SH-SY5Y (cell line): ENCODE results near the gene KIAA1328.

ENCODE experiments used
- GATA2 ChIP-seq: IDR thresholded peaks from 2 replicates; pipeline ENCODE4 v1.6.1; 2011; ENCODE audit warnings: mild to moderate bottlenecking, low read depth, low read length
- GATA3 ChIP-seq: IDR thresholded peaks from 2 replicates; pipeline ENCODE4 v1.6.1; 2011; ENCODE audit warnings: low read depth, mild to moderate bottlenecking, low read length, moderate library complexity

Gene KIAA1328

GRCh38 chr18:36813101-36813775 lies 15.7 kb upstream of the KIAA1328 start:
- no peak for TF ChIP-seq GATA3
- TF ChIP-seq GATA2: no peak

DNA sequence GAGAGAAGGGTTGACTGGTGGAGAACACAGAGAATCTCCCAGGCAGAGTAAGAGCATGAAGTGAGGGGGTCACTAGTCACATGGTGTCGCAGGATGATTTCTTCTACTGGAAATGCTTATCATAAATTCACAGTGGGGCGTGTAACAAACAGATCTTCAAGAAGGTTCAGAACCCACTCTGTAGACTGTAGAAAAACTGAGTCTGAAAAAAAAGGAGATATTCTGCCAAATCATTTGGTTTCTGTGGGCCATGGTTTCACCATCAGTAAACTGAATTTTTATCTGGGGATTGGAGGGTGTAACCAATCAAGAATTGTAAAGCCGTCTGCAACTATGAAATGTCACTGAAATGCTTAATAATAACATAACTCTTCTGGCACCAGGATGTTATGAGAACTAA lies 15.1 kb upstream of the KIAA1328 start:
- TF ChIP-seq GATA3: no peak
- TF ChIP-seq GATA2: no peak

- no peak for TF ChIP-seq GATA2
These were observed 13.9 kb upstream of the KIAA1328 start for GRCh38 chr18:36814994-36815393.

GRCh38 chr18:36817039-36817438 lies 11.9 kb upstream of the KIAA1328 start:
- TF ChIP-seq GATA3 (no peak), GATA2 (no peak)

GRCh38 chr18:36818652-36819051 lies 10.3 kb upstream of the KIAA1328 start:
- TF ChIP-seq GATA2 (no peak), GATA3 (no peak)

DNA sequence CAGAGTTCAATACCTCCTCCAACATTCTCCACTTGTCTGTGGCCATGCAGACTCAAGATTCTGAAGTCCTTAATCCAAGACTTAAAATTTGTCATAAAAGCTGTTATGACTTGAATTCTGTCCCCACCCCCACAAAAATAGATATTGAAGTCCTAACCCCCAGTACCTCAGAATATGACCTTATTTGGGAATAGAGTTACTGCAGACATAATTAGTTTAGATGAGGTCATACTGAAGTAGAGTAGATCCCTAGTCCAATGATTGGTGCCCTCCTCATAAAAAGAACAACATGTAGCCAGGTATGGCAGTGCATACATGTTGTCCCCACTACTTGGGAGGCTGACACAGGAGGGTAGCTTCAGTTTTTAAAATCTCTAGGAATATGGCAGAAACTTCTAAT lies 9.3 kb upstream of the KIAA1328 start:
- no peak for TF ChIP-seq GATA3

- TF ChIP-seq GATA2: no peak
- no peak for TF ChIP-seq GATA3
These were observed 7.2 kb upstream of the KIAA1328 start for GRCh38 chr18:36821681-36822080.

DNA sequence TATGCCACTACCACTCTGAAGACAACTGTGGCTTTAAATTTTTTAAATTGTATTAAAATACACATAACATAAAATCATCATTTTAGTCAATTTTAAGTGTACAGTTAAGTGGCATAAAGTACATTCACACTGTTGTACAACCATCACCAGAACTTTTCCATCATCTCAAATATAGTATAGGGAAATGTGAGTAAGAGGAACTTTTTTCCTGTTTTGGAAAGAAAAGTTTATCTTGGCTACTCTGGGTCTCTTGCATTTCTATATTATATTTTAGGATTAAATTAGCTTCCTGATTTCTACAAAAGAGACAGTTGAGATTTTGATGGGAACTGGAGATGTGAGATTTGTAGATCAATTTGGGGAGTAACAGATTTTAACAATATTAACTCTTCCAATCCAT lies 3.4 kb upstream of the KIAA1328 start:
- no peak for TF ChIP-seq GATA2
- TF ChIP-seq GATA3: no peak

GRCh38 chr18:36826556-36826955 lies 2.4 kb upstream of the KIAA1328 start:
- TF ChIP-seq GATA2 (no peak), GATA3 (no peak)

DNA sequence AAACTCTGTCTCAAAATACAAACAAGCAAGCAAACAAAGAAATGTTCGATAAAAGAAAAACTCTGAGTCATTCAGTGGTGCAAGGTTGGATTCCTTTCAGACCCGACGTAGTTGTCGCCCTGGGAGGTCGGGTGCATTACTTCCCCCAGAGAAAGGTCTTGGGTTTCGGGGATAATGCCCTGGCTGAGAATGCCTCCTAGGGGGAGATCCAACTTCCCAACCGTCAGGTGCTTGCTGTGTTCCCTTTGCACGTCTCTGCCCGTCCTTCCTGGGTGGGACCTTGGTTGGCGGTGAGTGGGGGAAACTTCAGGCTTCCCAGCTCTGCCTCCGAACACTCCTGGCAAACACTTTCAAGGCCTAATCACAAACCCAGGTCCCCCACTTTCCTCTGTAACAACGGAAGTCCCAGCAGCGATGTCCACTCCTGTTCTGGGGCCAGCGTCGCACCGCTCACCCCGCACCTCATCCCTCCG lies 734 bp upstream of the KIAA1328 start:
- TF ChIP-seq GATA2: no peak
- no peak for TF ChIP-seq GATA3

GRCh38 chr18:36829362-36830157 lies 633 bp downstream of the KIAA1328 start:
- no peak for TF ChIP-seq GATA2
- no peak for TF ChIP-seq GATA3

- TF ChIP-seq GATA3: no peak
- TF ChIP-seq GATA2: no peak
These were observed 1.2 kb downstream of the KIAA1328 start for GRCh38 chr18:36830158-36830495.

GRCh38 chr18:36831139-36831538 lies 2.2 kb downstream of the KIAA1328 start:
- TF ChIP-seq GATA3 (no peak), GATA2 (no peak)

GRCh38 chr18:36833120-36833519 lies 4.2 kb downstream of the KIAA1328 start:
- TF ChIP-seq GATA2 (no peak), GATA3 (no peak)

GRCh38 chr18:36835927-36836326 lies 7.0 kb downstream of the KIAA1328 start:
- TF ChIP-seq GATA2 (no peak), GATA3 (no peak)

- TF ChIP-seq GATA2 (no peak), GATA3 (no peak)
These were observed 10.9 kb downstream of the KIAA1328 start for GRCh38 chr18:36839835-36840234.
